Subcutaneous abdominal adipose tissue (tissue), 5 donors: Measurements from ENCODE around the gene RNPC3.
"Not testable (repeated sequence)": the region's sequence is repeated elsewhere in the genome, so short reads cannot be mapped to it uniquely, and the experiment has no call there.

Source experiments
- H3K27ac ChIP-seq: one replicate; pipeline ENCODE4 v1.7.0; 2013; ENCODE audit warnings: low read depth, mild to moderate bottlenecking, inconsistent platforms, low read length, moderate library complexity
- H3K27me3 ChIP-seq, 5 donors: one replicate each; pipeline ENCODE4 v1.7.0; 2013; ENCODE audit warnings: low read length in 5 of 5, inconsistent platforms in 1 of 5; ENCODE audit not compliant: control insufficient read depth in 5 of 5, insufficient read depth in 4 of 5
- H3K36me3 ChIP-seq, 5 donors: one replicate each; pipeline ENCODE4 v1.7.0; 2013; ENCODE audit warnings: low read length in 5 of 5; ENCODE audit not compliant: control insufficient read depth in 5 of 5, insufficient read depth in 5 of 5
- H3K4me1 ChIP-seq, 5 donors: one replicate each; pipeline ENCODE4 v1.7.0; 2013; ENCODE audit warnings: low read length in 5 of 5, mild to moderate bottlenecking in 3 of 5, moderate library complexity in 1 of 5; ENCODE audit not compliant: control insufficient read depth in 5 of 5, insufficient read depth in 5 of 5
- H3K4me3 ChIP-seq, 5 donors: one replicate each; pipeline ENCODE4 v1.7.0; 2013; ENCODE audit warnings: low read length in 5 of 5, low read depth in 1 of 5
- H3K9ac ChIP-seq, 5 donors: one replicate each; pipeline ENCODE4 v1.7.0; 2013; ENCODE audit warnings: low read length in 5 of 5, mild to moderate bottlenecking in 4 of 5, moderate library complexity in 3 of 5
- H3K9me3 ChIP-seq, 5 donors: one replicate each; pipeline ENCODE4 v1.7.0; 2013; ENCODE audit warnings: low read length in 5 of 5; ENCODE audit not compliant: control insufficient read depth in 5 of 5
- donor health status: healthy.
- donor health status: healthy.
- donor health status: healthy.
- donor health status: healthy.
- donor health status: healthy.

Gene RNPC3

DNA sequence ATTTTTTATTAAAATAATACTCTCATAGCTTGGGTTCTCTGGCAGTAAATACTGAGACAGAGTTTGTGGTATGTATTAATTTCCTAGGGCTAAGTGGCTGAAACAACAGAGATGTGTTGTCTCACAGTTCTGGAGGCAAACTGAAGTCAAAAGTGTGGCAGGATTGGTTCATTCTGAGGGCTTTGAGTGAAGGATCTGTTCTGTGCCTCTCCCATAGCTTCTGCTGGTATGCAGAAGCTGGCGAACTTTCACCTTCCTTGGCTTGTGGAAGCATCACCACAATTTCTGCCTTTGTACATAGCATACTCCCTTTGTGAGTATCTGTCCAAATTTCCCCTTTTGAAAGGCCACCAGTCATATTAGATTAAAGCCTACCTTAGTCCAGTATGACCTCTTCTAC is 21.0 kb downstream of the RNPC3 start:
- peaks cover 0 to 6% (median 0%) of the 10 kb centered on the region in 5 donors for H3K4me1 ChIP-seq
- H3K9ac ChIP-seq = no peak overlapping the region
- H3K36me3 ChIP-seq = peaks cover 41 to 76% (median 58%) of the 10 kb centered on the region in 5 donors

DNA sequence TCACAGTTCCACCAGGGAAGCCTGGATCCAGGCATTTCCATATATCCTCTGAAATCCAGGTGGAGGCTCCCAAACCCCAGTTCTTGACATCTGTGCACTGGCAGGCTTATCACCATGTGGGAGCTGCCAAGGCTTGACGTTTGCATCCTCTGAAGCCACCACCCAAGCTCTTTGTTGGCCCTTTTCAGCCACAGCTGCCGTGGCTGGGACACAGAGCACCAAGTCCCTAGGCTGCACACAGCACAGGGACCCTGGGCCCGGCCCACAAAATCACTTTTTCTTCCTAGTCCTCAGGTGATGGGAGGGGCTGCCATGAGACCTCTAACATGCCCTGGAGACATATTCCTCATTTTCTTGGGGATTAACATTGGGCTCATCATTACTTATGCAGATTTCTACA is 22.3 kb downstream of the RNPC3 start:
- Histone ChIP-seq H3K9me3 (no peaks in the 10 kb centered on the region), H3K4me1 (peaks cover 0 to 6% (median 0%) of the 10 kb centered on the region in 5 donors), H3K27me3 (no peaks in the 10 kb centered on the region), H3K36me3 (peaks cover 44 to 77% (median 56%) of the 10 kb centered on the region in 5 donors), H3K9ac (no peak overlapping the region), H3K27ac (no peak overlapping the region), H3K4me3 (no peak overlapping the region)

More for the DNA sequence above, 21.0 kb downstream of the RNPC3 start:
- Histone ChIP-seq H3K4me3 (no peak overlapping the region), H3K27ac (no peak overlapping the region), H3K27me3 (no peaks in the 10 kb centered on the region), H3K9me3 (no peaks in the 10 kb centered on the region)

DNA sequence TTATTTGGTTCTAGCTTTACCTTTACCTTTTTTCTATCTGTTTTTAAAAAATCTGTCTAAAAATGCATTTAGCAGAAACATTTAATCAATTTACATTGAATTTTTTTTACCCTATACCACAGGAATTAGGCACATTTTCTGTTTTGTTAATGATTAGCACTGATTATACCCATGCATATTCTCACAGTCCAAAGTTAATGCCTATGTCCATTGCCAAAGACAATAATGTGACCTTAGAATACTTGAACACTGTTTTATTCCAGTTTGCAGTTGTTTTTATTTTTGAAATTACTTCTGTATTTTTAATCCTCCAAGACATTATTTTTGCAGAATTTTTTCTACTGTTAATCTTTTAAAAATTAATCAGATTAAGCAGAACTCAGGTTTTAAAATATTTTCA is 34.9 kb downstream of the RNPC3 start:
- H3K27me3 ChIP-seq = no peaks in the 10 kb centered on the region

DNA sequence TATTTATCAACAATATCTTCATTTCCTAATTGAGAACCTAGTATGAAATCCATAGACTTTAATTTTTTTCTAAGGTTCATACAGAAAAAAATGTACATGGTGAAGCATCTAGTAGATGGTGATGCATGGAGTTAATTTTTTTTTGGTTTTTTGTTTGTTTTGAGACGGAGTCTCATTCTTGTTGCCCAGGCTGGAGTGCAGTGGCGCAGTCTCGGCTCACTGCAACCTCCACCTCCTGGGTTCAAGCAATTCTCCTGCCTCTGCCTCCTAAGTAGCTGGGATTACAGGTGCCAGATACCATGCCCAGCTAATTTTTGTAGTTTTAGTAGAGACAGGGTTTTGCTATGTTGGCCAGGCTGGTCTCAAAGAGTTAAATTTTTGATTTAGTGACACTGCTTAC is 35.6 kb downstream of the RNPC3 start:
- peak overlapping the region in 1 of 5 donors; percentile 66 for H3K9ac ChIP-seq
- H3K27me3 ChIP-seq, H3K4me3 ChIP-seq, H3K36me3 ChIP-seq, H3K27ac ChIP-seq, H3K9me3 ChIP-seq: not testable (repeated sequence)
- H3K4me1 ChIP-seq = peaks cover 0 to 26% (median 5%) of the 10 kb centered on the region in 5 donors

More for the DNA sequence above, 34.9 kb downstream of the RNPC3 start:
- no peak overlapping the region for H3K9ac ChIP-seq
- no peak overlapping the region for H3K27ac ChIP-seq
- H3K36me3 ChIP-seq = peaks cover 5 to 14% (median 13%) of the 10 kb centered on the region in 5 donors
- H3K4me1 ChIP-seq = peaks cover 0 to 26% (median 5%) of the 10 kb centered on the region in 5 donors
- no peaks in the 10 kb centered on the region for H3K9me3 ChIP-seq
- no peak overlapping the region for H3K4me3 ChIP-seq

DNA sequence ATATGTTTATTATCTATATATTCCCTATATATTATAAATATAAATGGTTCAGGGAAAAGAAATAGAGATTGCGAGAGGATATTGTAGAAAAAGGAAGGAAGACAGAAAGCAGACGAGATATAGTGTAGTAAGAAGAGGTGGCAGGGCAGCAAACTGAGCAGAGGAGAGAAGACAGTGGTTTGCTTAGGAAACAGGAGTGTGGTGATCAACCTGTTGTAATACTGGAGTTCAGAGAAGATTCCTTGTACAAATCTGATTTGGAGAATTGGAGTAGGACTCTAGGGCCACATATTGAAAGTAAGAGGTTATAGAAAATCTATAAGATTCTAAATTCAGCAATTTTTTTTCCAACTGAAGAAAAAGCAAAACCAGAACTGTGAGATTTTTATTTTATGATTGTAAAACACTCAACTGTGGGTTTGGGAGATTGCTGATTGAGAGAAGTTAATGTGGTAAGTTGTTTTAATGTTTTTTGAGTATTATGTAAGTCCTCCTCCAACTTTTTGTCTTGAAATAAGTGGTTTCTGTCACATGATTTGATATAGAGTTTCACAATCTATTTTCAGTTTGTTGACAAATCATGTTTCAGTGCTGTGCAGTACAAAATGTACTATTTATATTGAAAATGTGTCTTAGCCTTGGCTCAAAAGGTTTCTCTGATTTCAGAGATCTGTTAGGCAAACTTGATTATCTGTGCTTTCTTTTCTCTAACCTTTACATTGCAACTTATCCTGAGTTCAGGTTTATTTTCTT is 36.3 kb downstream of the RNPC3 start:
- H3K36me3 ChIP-seq = peaks cover 2 to 8% (median 5%) of the 10 kb centered on the region in 5 donors
- H3K9me3 ChIP-seq = no peaks in the 10 kb centered on the region
- no peak overlapping the region for H3K4me3 ChIP-seq
- H3K27ac ChIP-seq = peak overlapping the region; percentile 71
- peak overlapping the region in 2 of 5 donors; percentile 52 to 66 for H3K9ac ChIP-seq
- H3K27me3 ChIP-seq = no peaks in the 10 kb centered on the region
- peaks cover 0 to 26% (median 5%) of the 10 kb centered on the region in 5 donors for H3K4me1 ChIP-seq

DNA sequence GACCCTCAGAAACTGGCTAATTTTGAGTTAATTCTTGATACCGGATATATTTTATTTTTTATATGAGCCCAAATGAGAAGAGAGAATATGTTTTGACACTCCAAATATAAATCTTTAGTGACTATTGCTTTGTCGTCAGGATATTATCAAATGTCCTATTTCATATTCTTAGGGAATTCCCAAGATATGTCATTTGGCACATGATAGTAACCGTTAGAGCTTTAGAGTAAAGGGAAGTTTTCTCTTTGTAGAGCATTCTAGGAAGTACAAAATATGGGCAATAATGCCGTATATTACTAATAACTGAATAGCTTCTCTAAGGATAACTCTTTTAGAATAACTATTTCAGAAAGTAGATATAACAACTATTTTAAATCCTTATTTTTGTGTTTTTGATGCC is 37.6 kb downstream of the RNPC3 start:
- Histone ChIP-seq H3K4me3 (no peak overlapping the region), H3K4me1 (peaks cover 0 to 26% (median 5%) of the 10 kb centered on the region in 5 donors), H3K27me3 (no peaks in the 10 kb centered on the region), H3K27ac (peak overlapping the region; percentile 71), H3K9me3 (no peaks in the 10 kb centered on the region), H3K36me3 (peaks cover 0 to 16% (median 4%) of the 10 kb centered on the region in 5 donors), H3K9ac (no peak overlapping the region)

DNA sequence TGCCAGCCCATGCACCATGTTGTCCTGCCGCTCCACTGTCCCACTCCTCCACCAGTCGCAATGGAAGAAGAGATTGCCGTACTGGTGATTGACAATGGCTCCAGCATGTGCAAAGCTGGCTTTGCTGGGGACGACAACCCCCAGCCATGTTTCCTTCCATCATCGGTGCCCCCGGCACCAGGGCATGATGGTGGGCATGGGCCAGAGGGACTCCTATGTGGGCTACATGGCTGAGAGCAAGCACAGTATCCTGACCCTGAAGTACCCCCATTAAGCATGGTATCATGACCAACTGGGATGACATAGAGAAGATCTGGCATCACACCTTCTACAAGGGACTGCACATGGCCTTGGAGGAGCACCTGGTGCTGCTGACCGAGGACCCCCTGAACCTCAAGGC is 44.0 kb downstream of the RNPC3 start:
- Histone ChIP-seq H3K36me3 (peaks cover 18 to 28% (median 22%) of the 10 kb centered on the region in 5 donors), H3K9me3 (peaks cover 0 to 3% (median 0%) of the 10 kb centered on the region in 5 donors), H3K27me3 (no peaks in the 10 kb centered on the region), H3K4me3 (no peak overlapping the region), H3K27ac (no peak overlapping the region), H3K9ac (no peak overlapping the region), H3K4me1 (no peaks in the 10 kb centered on the region)

DNA sequence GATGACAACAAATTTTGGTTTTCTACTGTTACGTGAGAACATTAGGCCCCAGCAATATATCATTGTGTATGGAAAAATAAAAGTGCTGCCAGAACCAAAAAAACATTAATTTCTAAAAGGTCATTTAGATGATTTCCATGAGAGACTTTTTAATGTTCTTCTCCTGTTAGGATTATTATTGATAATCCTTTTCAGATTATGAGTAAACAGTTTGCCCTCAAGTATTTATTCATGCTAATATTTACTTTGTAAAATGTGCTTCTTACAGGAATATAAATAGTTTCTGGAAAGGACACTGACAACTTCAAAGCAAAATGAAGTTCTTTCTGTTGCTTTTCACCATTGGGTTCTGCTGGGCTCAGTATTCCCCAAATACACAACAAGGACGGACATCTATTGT is 45.8 kb downstream of the RNPC3 start, which contains the start of gene AMY2B:
AMY2B (plus strand) TSS at position 301 of the 400 bp plus-strand sequence; CDS start at position 315, 14 bp downstream.
- not testable (repeated sequence) for H3K9me3 ChIP-seq, H3K9ac ChIP-seq, H3K27ac ChIP-seq, H3K4me1 ChIP-seq, H3K4me3 ChIP-seq, H3K27me3 ChIP-seq
- peaks cover 18 to 32% (median 22%) of the 10 kb centered on the region in 5 donors for H3K36me3 ChIP-seq

DNA sequence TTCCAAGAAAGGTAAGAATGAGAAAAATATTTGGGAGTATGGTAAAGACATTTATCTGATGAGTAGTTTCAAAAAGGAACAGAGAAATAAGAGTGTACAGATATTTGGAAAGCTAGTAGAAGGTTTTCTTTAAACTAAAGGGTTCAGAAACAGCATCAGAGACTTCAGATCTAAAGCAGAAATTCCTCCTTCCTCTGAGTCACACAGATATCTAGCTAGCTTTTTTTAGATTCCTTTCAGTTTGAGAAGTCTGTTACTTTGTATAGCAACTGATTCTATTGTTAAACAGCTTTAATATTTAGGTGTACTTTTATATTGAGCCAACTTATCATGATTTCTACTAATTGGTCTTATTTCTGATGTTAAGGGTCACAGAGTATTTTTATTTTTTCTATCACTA is 50.6 kb downstream of the RNPC3 start:
- Histone ChIP-seq H3K9ac (no peak overlapping the region), H3K9me3 (no peaks in the 10 kb centered on the region), H3K4me1 (no peaks in the 10 kb centered on the region), H3K27me3 (no peaks in the 10 kb centered on the region), H3K4me3 (no peak overlapping the region), H3K27ac (no peak overlapping the region), H3K36me3 (peaks cover 0 to 17% (median 9%) of the 10 kb centered on the region in 5 donors)

DNA sequence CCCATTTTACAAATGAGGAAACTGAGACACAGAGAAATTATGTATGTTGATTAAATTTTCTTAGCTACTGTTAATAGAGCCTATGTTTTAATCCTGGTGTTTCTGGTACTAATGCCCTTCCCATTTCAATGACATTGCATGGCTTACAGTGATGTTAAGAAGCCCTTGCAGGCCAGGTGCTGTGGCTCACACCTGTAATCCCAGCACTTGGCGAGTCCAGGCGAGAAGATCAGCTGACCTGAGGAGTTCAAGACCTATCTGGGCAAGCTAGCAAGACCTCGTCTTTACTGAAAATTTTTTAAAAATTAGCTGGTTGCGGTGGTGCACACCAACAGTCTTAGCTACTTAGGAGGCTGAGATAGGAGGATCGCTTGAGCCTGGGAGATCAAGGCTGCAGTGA is 51.3 kb downstream of the RNPC3 start:
- peaks cover 0 to 17% (median 9%) of the 10 kb centered on the region in 5 donors for H3K36me3 ChIP-seq
- H3K4me1 ChIP-seq, H3K27me3 ChIP-seq, H3K9me3 ChIP-seq, H3K9ac ChIP-seq, H3K4me3 ChIP-seq, H3K27ac ChIP-seq: not testable (repeated sequence)
